NT2/D1 (cell line): ENCODE data around the gene FITM2.

Experiments
- DNase-seq: peaks from one replicate; pipeline ENCODE4 v3.0.0-alpha.2; 2011; ENCODE audit warnings: low read depth, low spot score
- H3K27me3 ChIP-seq: 2 replicates; pipeline ENCODE4 v1.6.0; 2011; ENCODE audit warnings: mild to moderate bottlenecking; ENCODE audit not compliant: insufficient read length, insufficient read depth
- H3K36me3 ChIP-seq: 2 replicates; pipeline ENCODE4 v1.6.1; 2011; ENCODE audit warnings: mild to moderate bottlenecking, low read length, mixed read lengths; ENCODE audit not compliant: insufficient read depth, insufficient read length
- H3K4me1 ChIP-seq: 2 replicates; pipeline ENCODE4 v1.5.1; 2011; ENCODE audit not compliant: insufficient read depth, insufficient read length
- H3K4me3 ChIP-seq: 2 replicates; pipeline ENCODE4 v1.5.1; 2011; ENCODE audit warnings: low read depth; ENCODE audit not compliant: insufficient read length
- H3K9ac ChIP-seq: 2 replicates; pipeline ENCODE4 v1.6.0; 2011; ENCODE audit warnings: low read depth; ENCODE audit not compliant: insufficient read length
- H3K9me3 ChIP-seq: 2 replicates; pipeline ENCODE4 v1.5.1; 2011; ENCODE audit warnings: mild to moderate bottlenecking, low read length; ENCODE audit not compliant: insufficient read depth
- SUZ12 ChIP-seq: IDR thresholded peaks from 2 replicates; pipeline ENCODE4 v1.6.1; 2011; ENCODE audit not compliant: insufficient read length, insufficient read depth; ENCODE audit errors: extremely low read depth
- YY1 ChIP-seq: IDR thresholded peaks from 2 replicates; pipeline ENCODE4 v1.6.1; 2011; ENCODE audit not compliant: insufficient read length, insufficient read depth
- ZNF274 ChIP-seq: IDR thresholded peaks from 2 replicates; pipeline ENCODE4 v1.6.1; 2011; ENCODE audit warnings: mild to moderate bottlenecking, low read depth, low read length

The FITM2 gene, protein sequence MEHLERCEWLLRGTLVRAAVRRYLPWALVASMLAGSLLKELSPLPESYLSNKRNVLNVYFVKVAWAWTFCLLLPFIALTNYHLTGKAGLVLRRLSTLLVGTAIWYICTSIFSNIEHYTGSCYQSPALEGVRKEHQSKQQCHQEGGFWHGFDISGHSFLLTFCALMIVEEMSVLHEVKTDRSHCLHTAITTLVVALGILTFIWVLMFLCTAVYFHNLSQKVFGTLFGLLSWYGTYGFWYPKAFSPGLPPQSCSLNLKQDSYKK

DNA sequence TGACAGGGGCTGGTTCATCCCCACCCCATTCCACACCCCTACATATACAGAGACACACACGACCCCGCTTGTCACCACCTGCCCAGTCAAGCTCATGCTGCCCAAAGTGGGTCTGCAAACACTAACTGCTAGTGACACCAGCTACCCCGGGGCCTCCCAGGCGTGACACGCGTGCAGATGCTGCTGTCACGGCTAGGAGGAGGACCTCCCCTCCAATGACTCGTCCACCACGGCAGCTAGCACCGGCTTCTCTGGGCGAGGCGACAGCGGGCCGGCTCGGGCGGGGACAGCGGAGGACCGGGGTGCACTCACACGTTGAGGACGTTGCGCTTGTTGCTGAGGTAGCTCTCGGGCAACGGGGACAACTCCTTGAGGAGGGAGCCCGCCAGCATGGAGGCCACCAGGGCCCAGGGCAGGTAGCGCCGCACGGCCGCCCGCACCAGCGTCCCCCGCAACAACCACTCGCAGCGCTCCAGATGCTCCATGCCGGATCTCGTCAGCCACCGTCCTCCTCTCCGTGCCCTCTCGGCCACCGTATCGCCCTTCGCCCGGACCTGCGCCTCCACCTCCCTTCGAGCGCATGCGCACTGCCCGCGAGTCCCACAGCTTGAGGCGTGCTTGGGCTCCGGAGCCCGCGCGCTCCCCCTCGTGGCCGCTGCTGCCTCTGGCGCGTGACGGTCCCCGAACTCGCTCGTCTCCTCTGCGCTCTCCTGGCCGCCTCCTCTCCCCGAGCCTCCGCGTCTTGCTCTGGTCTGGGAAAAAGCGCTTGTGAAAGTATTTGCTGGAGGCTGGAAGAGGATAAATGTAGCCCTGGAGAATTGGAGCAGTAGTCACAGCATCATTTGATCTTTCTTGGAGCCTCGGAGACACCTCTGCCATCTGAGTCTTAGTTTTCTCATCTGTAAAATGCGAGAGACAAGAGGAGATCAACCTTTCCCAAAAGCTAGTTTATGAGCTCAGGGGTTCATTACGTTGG lies at the start of gene FITM2:
FITM2 (minus strand) TSS at position 539 of the 976 bp plus-strand sequence; CDS start at position 485, 54 bp downstream.
- Histone ChIP-seq H3K36me3 (peaks cover 7% of the 10 kb centered on the region), H3K27me3 (peaks cover 15% of the 10 kb centered on the region), H3K4me1 (peaks cover 4% of the 10 kb centered on the region), H3K9me3 (no peaks in the 10 kb centered on the region), H3K4me3 (peak within 1 kb of the TSS; percentile 99), H3K9ac (peak within 1 kb of the TSS; percentile 98)
- peak; percentile 97 for DNase-seq
- TF ChIP-seq SUZ12 (no peak), ZNF274 (no peak), YY1 (no peak)

- Histone ChIP-seq H3K9ac (no peak overlapping the region), H3K4me1 (peaks cover 5% of the 10 kb centered on the region), H3K9me3 (no peaks in the 10 kb centered on the region), H3K4me3 (no peak overlapping the region), H3K27me3 (no peaks in the 10 kb centered on the region), H3K36me3 (no peaks in the 10 kb centered on the region)
- no peak for TF ChIP-seq YY1
- TF ChIP-seq ZNF274 = no peak
- TF ChIP-seq SUZ12 = no peak
- DNase-seq = no peak
These were observed 49.2 kb upstream of the FITM2 start for GRCh38 chr20:44360221-44360620.

DNA sequence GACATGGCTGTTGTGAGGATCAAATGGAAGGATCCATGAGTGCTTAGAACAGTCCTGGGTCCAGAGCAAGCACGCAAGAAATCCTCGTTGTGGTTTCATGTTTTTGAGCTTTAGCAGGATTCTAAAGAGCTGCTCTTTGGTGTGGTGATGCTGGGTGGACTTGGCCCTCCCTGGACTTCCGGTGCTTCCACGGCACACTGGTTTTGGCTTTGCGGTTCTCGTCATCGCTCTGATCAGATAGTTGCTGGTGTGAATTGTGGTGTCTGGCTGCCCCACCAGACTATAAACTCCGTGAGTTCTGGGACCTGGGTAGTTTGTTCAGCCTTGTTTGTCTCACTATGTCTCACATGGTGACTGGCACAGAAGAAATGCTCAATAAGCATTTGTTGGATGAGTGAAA lies 47.8 kb upstream of the FITM2 start:
- Histone ChIP-seq H3K36me3 (no peaks in the 10 kb centered on the region), H3K27me3 (no peaks in the 10 kb centered on the region), H3K9ac (no peak overlapping the region), H3K9me3 (no peaks in the 10 kb centered on the region), H3K4me3 (no peak overlapping the region), H3K4me1 (peaks cover 5% of the 10 kb centered on the region)
- DNase-seq = no peak
- TF ChIP-seq ZNF274 = no peak
- TF ChIP-seq SUZ12 = no peak
- no peak for TF ChIP-seq YY1

GRCh38 chr20:44357555-44358125 lies 46.6 kb upstream of the FITM2 start:
- DNase-seq = no peak
- Histone ChIP-seq H3K4me1 (peaks cover 5% of the 10 kb centered on the region), H3K27me3 (no peaks in the 10 kb centered on the region), H3K36me3 (no peaks in the 10 kb centered on the region), H3K9me3 (no peaks in the 10 kb centered on the region), H3K9ac (no peak overlapping the region), H3K4me3 (no peak overlapping the region)
- TF ChIP-seq SUZ12 = no peak
- TF ChIP-seq ZNF274 = no peak
- no peak for TF ChIP-seq YY1

DNA sequence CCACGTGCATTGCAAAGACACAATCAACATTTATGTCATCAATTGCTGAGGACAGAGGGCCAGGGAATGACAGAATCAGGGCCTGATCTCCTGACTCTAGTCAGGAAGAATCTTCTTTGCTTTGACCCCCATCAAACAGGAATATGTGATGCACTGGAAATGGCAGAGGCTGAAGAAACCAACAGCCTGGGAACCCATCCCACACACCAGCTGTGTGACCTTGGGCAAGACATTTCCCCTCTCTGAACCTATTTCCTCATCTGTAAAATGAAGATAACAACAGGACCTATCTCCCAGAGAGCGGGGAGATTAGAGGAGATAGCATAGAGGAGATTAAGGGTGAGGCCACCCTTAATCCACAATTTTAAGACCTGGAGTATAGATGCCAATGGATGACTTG lies 46.0 kb upstream of the FITM2 start:
- no peaks in the 10 kb centered on the region for H3K9me3 ChIP-seq
- H3K27me3 ChIP-seq = no peaks in the 10 kb centered on the region
- H3K4me1 ChIP-seq = peaks cover 8% of the 10 kb centered on the region
- H3K9ac ChIP-seq = no peak overlapping the region
- no peaks in the 10 kb centered on the region for H3K36me3 ChIP-seq
- no peak for DNase-seq
- no peak for TF ChIP-seq ZNF274
- TF ChIP-seq YY1 = no peak
- H3K4me3 ChIP-seq = no peak overlapping the region

- TF ChIP-seq YY1 (no peak), ZNF274 (no peak), SUZ12 (no peak)
- H3K4me3 ChIP-seq = no peak overlapping the region
- H3K4me1 ChIP-seq = peaks cover 8% of the 10 kb centered on the region
- no peaks in the 10 kb centered on the region for H3K9me3 ChIP-seq
- H3K36me3 ChIP-seq = no peaks in the 10 kb centered on the region
- no peak for DNase-seq
- no peak overlapping the region for H3K9ac ChIP-seq
- H3K27me3 ChIP-seq = no peaks in the 10 kb centered on the region
These were observed 45.3 kb upstream of the FITM2 start for GRCh38 chr20:44356353-44356723.
